Vagina (tissue), 2 donors: ENCODE results near the gene YPEL3. TPM values are rescaled to one million over a fixed set of nuclear protein-coding genes. Genes with fewer than 3 reads are reported as not detected.

Experiments
- DNase-seq, 2 donors: peaks; one replicate each; pipeline ENCODE4 v3.0.0-alpha.2; 2017; ENCODE audit errors: extremely low spot score in 2 of 2
- H3K27ac ChIP-seq: fragments of 200-600 bp; sonication (generic); one replicate; pipeline ENCODE4 v1.5.1; 2019
- H3K27me3 ChIP-seq: fragments of 200-600 bp; sonication (generic); one replicate; pipeline ENCODE4 v1.5.1; 2019
- H3K36me3 ChIP-seq, 2 donors: fragments of 200-600 bp; sonication (generic); one replicate each; pipeline ENCODE4 v1.5.1; 2017 to 2019
- H3K4me1 ChIP-seq: fragments of 200-600 bp; sonication (generic); one replicate; pipeline ENCODE4 v1.5.1; 2019
- H3K4me3 ChIP-seq, 2 donors: fragments of 200-600 bp; sonication (generic); 1 replicate in 1 of 2; 2 replicates in 1 of 2; pipeline ENCODE4 v1.5.1; 2016 to 2019
- H3K9me3 ChIP-seq: fragments of 200-600 bp; sonication (generic); one replicate; pipeline ENCODE4 v1.5.1; 2019
- POLR2A ChIP-seq, 2 donors: fragments of 450-650 bp; IDR thresholded peaks; one replicate each; pipeline ENCODE4 v1.6.1; 2017; ENCODE audit warnings: antibody characterized with exemption in 2 of 2, mild to moderate bottlenecking in 2 of 2, moderate library complexity in 2 of 2
- POLR2AphosphoS5 ChIP-seq, 2 donors: sonication (generic); formaldehyde crosslinking; IDR thresholded peaks; one replicate each; pipeline ENCODE4 v1.9.0; 2017; ENCODE audit warnings: antibody characterized with exemption in 2 of 2, mild to moderate bottlenecking in 2 of 2, low read depth in 1 of 2; ENCODE audit not compliant: insufficient read depth in 1 of 2
- intact Hi-C: fragments of 100-400 bp; cut with DNase I; formaldehyde crosslinking; loops from one replicate; pipeline ENCODE4 v1.15.1; 2023
- total RNA-seq: library from RNA; depleted of rRNA; stranded (reverse); fragments of >200 nt; gene quantifications from one replicate; pipeline ENCODE4 v1.2.3, GENCODE V29; 2016
- TF ChIP-seq, protein P1 (sequence below), 3 experiments: fragments of 450-650 bp in 2 of 3; fragments of 200-600 bp in 1 of 3; sonication (generic) in 1 of 3; IDR thresholded peaks; one replicate each; pipeline ENCODE4 v1.5.1; 2017 to 2019; ENCODE audit warnings: antibody characterized with exemption in 3 of 3, mild to moderate bottlenecking in 2 of 3, moderate library complexity in 2 of 3

The YPEL3 gene
- total RNA-seq, 1 donor from 2014 or later, result 116 TPM

- H3K27ac ChIP-seq, result no peak overlapping the region
- no peaks in the 10 kb centered on the region for H3K36me3 ChIP-seq
- no peaks in the 10 kb centered on the region for H3K27me3 ChIP-seq
- intact Hi-C loops, result no loop called here
- no peak overlapping the region for H3K4me3 ChIP-seq
- H3K9me3 ChIP-seq, result no peaks in the 10 kb centered on the region
- no peak for DNase-seq
- TF ChIP-seq, protein P1, sequence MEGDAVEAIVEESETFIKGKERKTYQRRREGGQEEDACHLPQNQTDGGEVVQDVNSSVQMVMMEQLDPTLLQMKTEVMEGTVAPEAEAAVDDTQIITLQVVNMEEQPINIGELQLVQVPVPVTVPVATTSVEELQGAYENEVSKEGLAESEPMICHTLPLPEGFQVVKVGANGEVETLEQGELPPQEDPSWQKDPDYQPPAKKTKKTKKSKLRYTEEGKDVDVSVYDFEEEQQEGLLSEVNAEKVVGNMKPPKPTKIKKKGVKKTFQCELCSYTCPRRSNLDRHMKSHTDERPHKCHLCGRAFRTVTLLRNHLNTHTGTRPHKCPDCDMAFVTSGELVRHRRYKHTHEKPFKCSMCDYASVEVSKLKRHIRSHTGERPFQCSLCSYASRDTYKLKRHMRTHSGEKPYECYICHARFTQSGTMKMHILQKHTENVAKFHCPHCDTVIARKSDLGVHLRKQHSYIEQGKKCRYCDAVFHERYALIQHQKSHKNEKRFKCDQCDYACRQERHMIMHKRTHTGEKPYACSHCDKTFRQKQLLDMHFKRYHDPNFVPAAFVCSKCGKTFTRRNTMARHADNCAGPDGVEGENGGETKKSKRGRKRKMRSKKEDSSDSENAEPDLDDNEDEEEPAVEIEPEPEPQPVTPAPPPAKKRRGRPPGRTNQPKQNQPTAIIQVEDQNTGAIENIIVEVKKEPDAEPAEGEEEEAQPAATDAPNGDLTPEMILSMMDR (IDR thresholded peaks at IDR 0.05), result no peak
- no peak for TF ChIP-seq POLR2AphosphoS5 (IDR thresholded peaks at IDR 0.05; ENCODE audit: insufficient read depth in 1 of 2, low read depth in 1 of 2)
- no peak for TF ChIP-seq POLR2A (IDR thresholded peaks at IDR 0.05)
- H3K4me1 ChIP-seq, result no peaks in the 10 kb centered on the region
Measured at GRCh38 chr16:30142672-30143346, 46.8 kb upstream of the YPEL3 start.

- H3K4me1 ChIP-seq, result no peaks in the 10 kb centered on the region
- H3K9me3 ChIP-seq, result no peaks in the 10 kb centered on the region
- no peak overlapping the region for H3K27ac ChIP-seq
- TF ChIP-seq, protein P1 (IDR thresholded peaks at IDR 0.05), result no peak
- TF ChIP-seq POLR2AphosphoS5 (IDR thresholded peaks at IDR 0.05; ENCODE audit: insufficient read depth in 1 of 2, low read depth in 1 of 2) (no peak), POLR2A (IDR thresholded peaks at IDR 0.05) (no peak)
- no peaks in the 10 kb centered on the region for H3K27me3 ChIP-seq
- no peak overlapping the region for H3K4me3 ChIP-seq
- intact Hi-C loops, result no loop called here
- no peaks in the 10 kb centered on the region for H3K36me3 ChIP-seq
- DNase-seq, result no peak
Measured at GRCh38 chr16:30141750-30142149, 45.7 kb upstream of the YPEL3 start.

- TF ChIP-seq POLR2A (IDR thresholded peaks at IDR 0.05) (no peak), POLR2AphosphoS5 (IDR thresholded peaks at IDR 0.05; ENCODE audit: insufficient read depth in 1 of 2, low read depth in 1 of 2) (no peak)
- TF ChIP-seq, protein P1 (IDR thresholded peaks at IDR 0.05), result no peak
- Histone ChIP-seq H3K9me3 (no peaks in the 10 kb centered on the region), H3K4me3 (no peak overlapping the region), H3K36me3 (no peaks in the 10 kb centered on the region), H3K27ac (no peak overlapping the region), H3K4me1 (no peaks in the 10 kb centered on the region), H3K27me3 (no peaks in the 10 kb centered on the region)
- no peak for DNase-seq
- intact Hi-C loops, result no loop called here
Measured at GRCh38 chr16:30139583-30140481, 43.8 kb upstream of the YPEL3 start.

GRCh38 chr16:30137897-30138296 lies 41.9 kb upstream of the YPEL3 start:
- Histone ChIP-seq H3K4me1 (no peaks in the 10 kb centered on the region), H3K36me3 (no peaks in the 10 kb centered on the region), H3K27ac (no peak overlapping the region), H3K9me3 (no peaks in the 10 kb centered on the region), H3K27me3 (no peaks in the 10 kb centered on the region), H3K4me3 (no peak overlapping the region)
- no peak for TF ChIP-seq POLR2AphosphoS5 (IDR thresholded peaks at IDR 0.05; ENCODE audit: insufficient read depth in 1 of 2, low read depth in 1 of 2)
- no peak for TF ChIP-seq POLR2A (IDR thresholded peaks at IDR 0.05)
- TF ChIP-seq, protein P1 (IDR thresholded peaks at IDR 0.05), result no peak
- intact Hi-C loops, result no loop called here
- no peak for DNase-seq
